NCI-H1105 (cell line): ENCODE measurements around the gene TMED5.
"Not testable (repeated sequence)": the region's sequence is repeated elsewhere in the genome, so short reads cannot be mapped to it uniquely, and the experiment has no call there.

Experiments
- DNase-seq: peaks from one replicate; lab custom pipeline; 2025; lab: John Stamatoyannopoulos, UW

Gene TMED5

GRCh38 chr1:93179886-93180722 lies at the start of gene TMED5:
TSS of gene TMED5 (minus strand) at chr1:93180413. CDS start at chr1:93180242, 171 bp downstream.
- DNase-seq: peak; percentile 98

GRCh38 chr1:93223023-93223675 lies 42.9 kb upstream of the TMED5 start:
- DNase-seq: no peak

- DNase-seq: no peak
Measured at GRCh38 chr1:93221913-93222312, 41.7 kb upstream of the TMED5 start.

GRCh38 chr1:93220716-93221115 lies 40.5 kb upstream of the TMED5 start:
- DNase-seq: not testable (repeated sequence)

GRCh38 chr1:93219443-93219842 lies 39.2 kb upstream of the TMED5 start:
- no peak for DNase-seq

- DNase-seq: no peak
Measured at GRCh38 chr1:93215322-93215721, 35.1 kb upstream of the TMED5 start.

- DNase-seq: no peak
Measured at GRCh38 chr1:93207211-93207610, 27.0 kb upstream of the TMED5 start.

- DNase-seq: no peak
Measured at GRCh38 chr1:93206567-93206954, 26.3 kb upstream of the TMED5 start.

GRCh38 chr1:93205892-93206566 lies 25.8 kb upstream of the TMED5 start:
- DNase-seq: no peak

GRCh38 chr1:93200714-93201113 lies 20.5 kb upstream of the TMED5 start:
- DNase-seq: no peak

GRCh38 chr1:93200086-93200620 lies 19.9 kb upstream of the TMED5 start:
- DNase-seq: no peak

GRCh38 chr1:93199150-93199549 lies 18.9 kb upstream of the TMED5 start:
- no peak for DNase-seq

- DNase-seq: no peak
Measured at GRCh38 chr1:93196591-93196990, 16.4 kb upstream of the TMED5 start.

- no peak for DNase-seq
Measured at GRCh38 chr1:93194231-93194990, 14.2 kb upstream of the TMED5 start.

- no peak for DNase-seq
Measured at GRCh38 chr1:93190432-93190831, 10.2 kb upstream of the TMED5 start.

GRCh38 chr1:93186667-93187066 lies 6.5 kb upstream of the TMED5 start:
- DNase-seq: no peak

GRCh38 chr1:93180723-93181613 lies 755 bp upstream of the TMED5 start, which contains the start of gene CCDC18:
TSS of gene CCDC18 (plus strand) at chr1:93180724. CDS start at chr1:93183362, 2,638 bp downstream.
- DNase-seq: peak; percentile 48

GRCh38 chr1:93178418-93178817 lies 1.8 kb downstream of the TMED5 start:
- DNase-seq: no peak

GRCh38 chr1:93177991-93178390 lies 2.2 kb downstream of the TMED5 start:
- DNase-seq: no peak

- not testable (repeated sequence) for DNase-seq
Measured at GRCh38 chr1:93174638-93175037, 5.6 kb downstream of the TMED5 start.

GRCh38 chr1:93172778-93173177 lies 7.4 kb downstream of the TMED5 start:
- DNase-seq: no peak
